Adrenal gland (tissue), 5 donors: ENCODE data around the gene BPIFB6.

Experiments
- POLR2A ChIP-seq, 2 donors: fragments of 450-650 bp; IDR thresholded peaks; one replicate each; pipeline ENCODE4 v1.6.1; 2017; ENCODE audit warnings: antibody characterized with exemption in 2 of 2, mild to moderate bottlenecking in 2 of 2, moderate library complexity in 1 of 2
- TF ChIP-seq, protein P1 (sequence below), 6 experiments: fragments of 450-650 bp in 4 of 6; fragments of 200-600 bp in 2 of 6; sonication (generic) in 1 of 6; IDR thresholded peaks; 1 replicate in 5 of 6; 2 replicates in 1 of 6; pipeline versions ENCODE4 v1.5.1 to v1.8.0; 2016 to 2021; ENCODE audit warnings: antibody characterized with exemption in 6 of 6, mild to moderate bottlenecking in 2 of 6, moderate library complexity in 1 of 6
- donor health status: DM: no; HTN: no; CAD: no.

DNA sequence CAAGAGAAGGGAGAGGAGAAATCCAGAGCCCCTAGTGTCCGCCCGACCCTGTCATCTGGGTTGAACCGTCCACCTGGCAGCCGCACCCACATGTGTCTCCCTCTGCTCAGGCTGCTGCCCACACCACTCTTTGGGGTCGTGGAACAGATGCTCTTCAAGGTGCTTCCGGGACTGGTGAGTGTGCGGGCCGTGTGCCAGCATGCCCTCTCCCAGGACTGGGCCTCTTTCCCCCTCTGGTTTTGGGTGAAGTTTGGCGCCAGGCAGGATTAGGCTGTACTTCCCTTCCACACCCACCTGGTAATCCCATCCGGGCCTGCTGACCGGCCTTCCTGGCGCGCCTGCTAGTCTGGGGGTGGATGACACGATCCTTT lies 30.2 kb downstream of the BPIFB6 start:
- TF ChIP-seq, protein P1, sequence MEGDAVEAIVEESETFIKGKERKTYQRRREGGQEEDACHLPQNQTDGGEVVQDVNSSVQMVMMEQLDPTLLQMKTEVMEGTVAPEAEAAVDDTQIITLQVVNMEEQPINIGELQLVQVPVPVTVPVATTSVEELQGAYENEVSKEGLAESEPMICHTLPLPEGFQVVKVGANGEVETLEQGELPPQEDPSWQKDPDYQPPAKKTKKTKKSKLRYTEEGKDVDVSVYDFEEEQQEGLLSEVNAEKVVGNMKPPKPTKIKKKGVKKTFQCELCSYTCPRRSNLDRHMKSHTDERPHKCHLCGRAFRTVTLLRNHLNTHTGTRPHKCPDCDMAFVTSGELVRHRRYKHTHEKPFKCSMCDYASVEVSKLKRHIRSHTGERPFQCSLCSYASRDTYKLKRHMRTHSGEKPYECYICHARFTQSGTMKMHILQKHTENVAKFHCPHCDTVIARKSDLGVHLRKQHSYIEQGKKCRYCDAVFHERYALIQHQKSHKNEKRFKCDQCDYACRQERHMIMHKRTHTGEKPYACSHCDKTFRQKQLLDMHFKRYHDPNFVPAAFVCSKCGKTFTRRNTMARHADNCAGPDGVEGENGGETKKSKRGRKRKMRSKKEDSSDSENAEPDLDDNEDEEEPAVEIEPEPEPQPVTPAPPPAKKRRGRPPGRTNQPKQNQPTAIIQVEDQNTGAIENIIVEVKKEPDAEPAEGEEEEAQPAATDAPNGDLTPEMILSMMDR (IDR thresholded peaks at IDR 0.05), result no peak
- TF ChIP-seq POLR2A (IDR thresholded peaks at IDR 0.05), result no peak
